GM12892 (cell line): Measurements from ENCODE around the gene RASSF4.

Experiments used
- POLR2AphosphoS5 ChIP-seq: IDR thresholded peaks from 2 replicates; pipeline ENCODE4 v1.6.1; 2011; ENCODE audit warnings: low read depth, low read length, control low read depth
- TAF1 ChIP-seq: IDR thresholded peaks from 2 replicates; pipeline ENCODE4 v1.6.1; 2011; ENCODE audit warnings: low read depth, mild to moderate bottlenecking, control low read depth, low read length, borderline replicate concordance

- TF ChIP-seq POLR2AphosphoS5 (no peak), TAF1 (no peak)
These were observed 5.5 kb downstream of the RASSF4 start for GRCh38 chr10:44965104-44965503.
